Measurements from ENCODE around the gene KRTAP10-8.

DNA sequence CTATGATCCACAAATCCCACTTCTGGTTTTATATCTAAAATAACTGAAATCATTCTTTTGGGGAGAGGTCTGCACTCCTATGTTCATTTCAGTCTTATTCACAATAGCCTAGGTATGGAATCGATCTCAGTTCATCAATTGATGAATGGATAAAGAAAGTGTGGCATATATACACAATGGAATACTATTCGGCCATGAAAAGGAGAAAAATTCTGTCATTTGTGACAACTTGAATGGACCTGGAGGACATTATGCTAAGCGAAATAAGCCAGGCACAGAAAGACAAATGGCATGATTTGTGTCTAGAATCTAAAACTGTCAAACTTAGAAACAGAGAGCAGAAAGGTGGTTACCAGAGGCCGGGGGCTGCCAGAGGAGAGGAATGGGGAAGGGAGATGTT, 5.4 kb upstream of the KRTAP10-8 start:
- TF ChIP-seq, protein P1, sequence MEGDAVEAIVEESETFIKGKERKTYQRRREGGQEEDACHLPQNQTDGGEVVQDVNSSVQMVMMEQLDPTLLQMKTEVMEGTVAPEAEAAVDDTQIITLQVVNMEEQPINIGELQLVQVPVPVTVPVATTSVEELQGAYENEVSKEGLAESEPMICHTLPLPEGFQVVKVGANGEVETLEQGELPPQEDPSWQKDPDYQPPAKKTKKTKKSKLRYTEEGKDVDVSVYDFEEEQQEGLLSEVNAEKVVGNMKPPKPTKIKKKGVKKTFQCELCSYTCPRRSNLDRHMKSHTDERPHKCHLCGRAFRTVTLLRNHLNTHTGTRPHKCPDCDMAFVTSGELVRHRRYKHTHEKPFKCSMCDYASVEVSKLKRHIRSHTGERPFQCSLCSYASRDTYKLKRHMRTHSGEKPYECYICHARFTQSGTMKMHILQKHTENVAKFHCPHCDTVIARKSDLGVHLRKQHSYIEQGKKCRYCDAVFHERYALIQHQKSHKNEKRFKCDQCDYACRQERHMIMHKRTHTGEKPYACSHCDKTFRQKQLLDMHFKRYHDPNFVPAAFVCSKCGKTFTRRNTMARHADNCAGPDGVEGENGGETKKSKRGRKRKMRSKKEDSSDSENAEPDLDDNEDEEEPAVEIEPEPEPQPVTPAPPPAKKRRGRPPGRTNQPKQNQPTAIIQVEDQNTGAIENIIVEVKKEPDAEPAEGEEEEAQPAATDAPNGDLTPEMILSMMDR (IDR thresholded peaks at IDR 0.05): no peak
- TF ChIP-seq POLR2A (IDR thresholded peaks at IDR 0.05): no peak
- TF ChIP-seq EP300 (IDR thresholded peaks at IDR 0.05): no peak
